Naive thymus-derived CD4-positive, alpha-beta T cell (primary cell): ENCODE results near the gene KCNIP3. TPM values are rescaled to one million over a fixed set of nuclear protein-coding genes. Genes with fewer than 3 reads are reported as not detected.
"Not testable (repeated sequence)": the region's sequence is repeated elsewhere in the genome, so short reads cannot be mapped to it uniquely, and the experiment has no call there.

Experiments
- ATAC-seq: fragments of 150-1000 bp; cut with Tn5 transposase; 2 replicates; pipeline ENCODE4 v1.10.0; 2021; ENCODE audit warnings: mild to moderate bottlenecking, moderate library complexity
- CTCF ChIA-PET: fragments of 350-600 bp; sonication (Branson Sonifier 250); formaldehyde crosslinking; loops from one replicate; lab custom pipeline; 2021; ENCODE audit warnings: antibody characterized with exemption; lab: Charles Lee
- POLR2A ChIA-PET: fragments of 350-600 bp; sonication (Branson Sonifier 250); formaldehyde crosslinking; loops from one replicate; lab custom pipeline; 2021; ENCODE audit warnings: antibody characterized with exemption, inconsistent platforms; lab: Charles Lee
- DNase-seq, 9 donors: peaks; one replicate each; pipeline versions ENCODE4 v3.0.0 to v3.0.0-alpha.2; 2020 to 2022; ENCODE audit warnings: mixed read lengths in 1 of 9
- H3K27ac ChIP-seq: one replicate; pipeline ENCODE4 v1.7.0; 2013; ENCODE audit warnings: mild to moderate bottlenecking, low read depth, low read length, moderate library complexity
- H3K27me3 ChIP-seq, 2 donors: one replicate each; pipeline ENCODE4 v1.7.0; 2013; ENCODE audit warnings: low read length in 2 of 2, mild to moderate bottlenecking in 2 of 2, moderate library complexity in 2 of 2; ENCODE audit not compliant: control insufficient read depth in 2 of 2, insufficient read depth in 2 of 2
- H3K36me3 ChIP-seq, 3 experiments: 1 replicate in 2 of 3; 2 replicates in 1 of 3; pipeline ENCODE4 v1.7.0; 2013; ENCODE audit warnings: low read length in 3 of 3, mild to moderate bottlenecking in 3 of 3, moderate library complexity in 1 of 3; ENCODE audit not compliant: insufficient read depth in 3 of 3, control insufficient read depth in 2 of 3
- H3K4me1 ChIP-seq, 2 donors: one replicate each; pipeline ENCODE4 v1.7.0; 2013; ENCODE audit warnings: low read length in 2 of 2, mild to moderate bottlenecking in 2 of 2, moderate library complexity in 1 of 2; ENCODE audit not compliant: control insufficient read depth in 2 of 2, insufficient read depth in 2 of 2
- H3K4me3 ChIP-seq: 2 replicates; pipeline ENCODE4 v1.7.0; 2013; ENCODE audit warnings: mild to moderate bottlenecking, low read length
- H3K9me3 ChIP-seq, 3 experiments: 1 replicate in 2 of 3; 2 replicates in 1 of 3; pipeline ENCODE4 v1.7.0; 2013; ENCODE audit warnings: low read length in 3 of 3; ENCODE audit not compliant: control insufficient read depth in 2 of 3
- H3K27ac Mint-ChIP-seq, 9 donors: one replicate each; pipeline ENCODE4 v1.8.0; 2020 to 2022; ENCODE audit warnings: mixed read lengths in 9 of 9, mild to moderate bottlenecking in 8 of 9, moderate library complexity in 5 of 9, inconsistent platforms in 2 of 9
- H3K27me3 Mint-ChIP-seq, 5 donors: one replicate each; pipeline ENCODE4 v1.8.0; 2021 to 2022; ENCODE audit warnings: mixed read lengths in 5 of 5, mild to moderate bottlenecking in 1 of 5
- H3K36me3 Mint-ChIP-seq, 5 donors: one replicate each; pipeline ENCODE4 v1.8.0; 2020 to 2022; ENCODE audit warnings: mixed read lengths in 5 of 5, mild to moderate bottlenecking in 3 of 5, inconsistent platforms in 1 of 5
- H3K4me1 Mint-ChIP-seq, 7 donors: one replicate each; pipeline ENCODE4 v1.8.0; 2020 to 2022; ENCODE audit warnings: mixed read lengths in 7 of 7, mild to moderate bottlenecking in 3 of 7, inconsistent platforms in 1 of 7
- H3K4me3 Mint-ChIP-seq, 10 donors: one replicate each; pipeline ENCODE4 v1.8.0; 2020 to 2022; ENCODE audit warnings: mild to moderate bottlenecking in 10 of 10, mixed read lengths in 10 of 10, moderate library complexity in 6 of 10, inconsistent platforms in 2 of 10
- H3K9me3 Mint-ChIP-seq, 11 donors: one replicate each; pipeline ENCODE4 v1.8.0; 2020 to 2022; ENCODE audit warnings: mixed read lengths in 11 of 11, mild to moderate bottlenecking in 4 of 11, inconsistent platforms in 1 of 11, moderate library complexity in 1 of 11
- intact Hi-C, 2 donors: fragments of 100-400 bp; cut with micrococcal nuclease; formaldehyde crosslinking; loops; one replicate each; pipeline ENCODE4 v1.15.1; 2023
- polyA plus RNA-seq, 2 donors: library from polyadenylated mRNA; unstranded; fragments of 300-500 nt; fragmentation: Illumina TruSeq; gene quantifications; one replicate each; pipeline ENCODE4 v1.2.3, GENCODE V29; 2021
- total RNA-seq, 6 experiments: library from RNA in 5 of 6; stranded (reverse) in 5 of 6; gene quantifications; 1 replicate in 5 of 6; 2 replicates in 1 of 6; pipeline ENCODE4 v1.2.3 and lab custom pipeline; 2021 to 2026

Gene KCNIP3
- total and polyA plus RNA-seq, 7 experiments from 2014 or later: 1.0 TPM; not detected in 6

DNA sequence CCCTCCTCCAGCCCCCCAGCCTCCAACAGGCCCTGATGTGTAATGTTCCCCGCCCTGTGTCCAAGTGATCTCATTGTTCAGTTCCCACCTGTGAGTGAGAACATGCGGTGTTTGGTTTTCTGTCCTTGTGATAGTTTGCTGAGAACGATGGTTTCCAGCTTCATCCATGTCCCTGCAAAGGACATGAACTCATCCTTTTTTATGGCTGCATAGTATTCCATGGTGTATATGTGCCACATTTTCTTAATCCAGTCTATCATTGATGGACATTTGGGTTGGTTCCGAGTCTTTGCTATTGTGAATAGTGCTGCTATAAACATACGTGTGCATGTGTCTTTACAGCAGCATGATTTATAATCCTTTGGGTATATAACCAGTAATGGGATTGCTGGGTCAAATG is 58.3 kb downstream of the KCNIP3 start:
- DNase-seq, H3K36me3 ChIP-seq, CTCF ChIA-PET, POLR2A ChIA-PET, ATAC-seq, intact Hi-C loops, H3K4me1 ChIP-seq, H3K27me3 ChIP-seq, H3K9me3 ChIP-seq, H3K27ac Mint-ChIP-seq, H3K36me3 Mint-ChIP-seq, H3K4me3 Mint-ChIP-seq, H3K27ac ChIP-seq, H3K9me3 Mint-ChIP-seq, H3K4me3 ChIP-seq, H3K4me1 Mint-ChIP-seq: not testable (repeated sequence)
- peaks cover 0 to 18% (median 3%) of the 10 kb centered on the region in 5 donors for H3K27me3 Mint-ChIP-seq

DNA sequence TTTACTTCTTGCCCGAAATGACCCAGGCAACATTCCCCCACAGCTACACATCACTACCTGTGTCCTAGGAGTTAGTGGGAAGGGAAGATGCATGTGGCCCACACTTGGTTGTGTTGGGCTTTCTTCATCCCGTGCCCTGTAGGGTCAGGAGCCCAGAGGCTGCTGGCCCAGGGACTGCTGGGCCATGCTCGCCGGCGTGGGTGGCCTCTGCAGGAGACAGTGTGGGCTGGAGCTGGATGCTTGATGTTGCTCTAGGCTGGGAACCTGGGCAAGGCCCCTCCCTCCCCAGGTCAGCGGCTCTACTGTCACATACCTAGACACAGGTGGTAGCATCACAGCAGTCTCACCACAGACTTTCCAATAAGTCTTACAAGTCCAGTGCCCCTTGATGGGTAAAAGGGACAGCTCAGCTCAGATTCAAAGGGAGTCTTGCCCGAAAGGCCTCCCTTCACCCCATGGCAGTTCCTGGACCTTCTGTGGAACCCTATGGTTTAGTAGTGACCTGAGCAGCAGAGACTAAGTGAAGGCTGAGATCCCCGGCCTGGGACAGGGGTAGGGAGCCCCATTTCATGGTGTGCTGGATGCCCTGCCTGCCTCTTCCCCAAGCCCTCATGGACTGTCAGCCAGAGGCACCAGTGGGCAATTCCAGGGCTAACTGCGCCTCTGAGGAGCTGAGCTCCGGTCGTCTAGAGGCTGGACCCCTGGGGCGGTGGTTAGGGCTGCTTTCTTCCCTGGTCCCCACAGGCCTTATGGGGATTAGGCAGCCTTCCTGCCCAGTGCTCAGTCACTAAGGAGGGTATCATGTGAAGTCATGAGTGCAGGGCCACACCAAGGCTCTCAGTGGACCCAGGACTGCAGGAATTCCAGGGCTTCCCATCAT is 59.9 kb downstream of the KCNIP3 start:
- DNase-seq: no peak
- Mint-ChIP-seq H3K4me3 (no peak overlapping the region), H3K27ac (no peak overlapping the region), H3K27me3 (peaks cover 0 to 21% (median 3%) of the 10 kb centered on the region in 5 donors), H3K4me1 (no peaks in the 10 kb centered on the region), H3K36me3 (no peaks in the 10 kb centered on the region), H3K9me3 (peaks cover 0 to 5% (median 0%) of the 10 kb centered on the region in 11 donors)
- no peak overlapping the region for H3K4me3 ChIP-seq
- intact Hi-C loops: no loop called here
- H3K4me1 ChIP-seq: no peaks in the 10 kb centered on the region
- no peaks in the 10 kb centered on the region for H3K36me3 ChIP-seq
- no peaks in the 10 kb centered on the region for H3K9me3 ChIP-seq
- CTCF ChIA-PET: no interaction called here
- no peaks in the 10 kb centered on the region for H3K27me3 ChIP-seq
- H3K27ac ChIP-seq: no peak overlapping the region
- ATAC-seq: no peak
- POLR2A ChIA-PET: no interaction called here

DNA sequence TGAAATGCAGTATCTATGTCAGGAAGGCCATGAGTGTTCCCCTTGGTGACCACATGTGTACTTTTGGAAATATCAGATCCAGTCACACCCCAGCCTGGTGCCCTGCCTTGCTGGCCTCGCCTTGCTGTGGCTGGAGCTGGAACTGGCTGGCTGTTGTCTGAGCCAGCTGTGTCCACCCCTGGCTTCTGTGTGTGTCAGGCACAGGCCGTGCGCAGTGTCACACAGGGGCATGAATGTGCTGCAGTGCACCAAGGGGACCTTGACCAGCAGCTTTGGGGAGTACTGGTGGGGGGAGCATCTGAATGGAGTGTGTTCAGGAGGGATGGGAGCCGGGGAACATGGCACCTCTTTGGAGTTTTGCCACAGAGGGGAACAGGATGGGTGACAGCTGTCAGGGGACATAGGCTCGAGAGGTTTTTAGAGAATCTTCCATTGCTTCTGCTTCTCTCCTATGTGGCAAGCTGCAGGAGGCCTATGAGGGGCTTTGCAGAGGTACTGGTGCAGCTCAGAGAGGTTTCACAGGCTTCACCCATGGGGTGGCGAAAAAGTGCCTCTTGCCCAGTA is 60.7 kb downstream of the KCNIP3 start:
- ATAC-seq: no peak
- DNase-seq: no peak
- Mint-ChIP-seq H3K27ac (no peak overlapping the region), H3K4me1 (no peaks in the 10 kb centered on the region), H3K4me3 (no peak overlapping the region), H3K27me3 (peaks cover 0 to 21% (median 3%) of the 10 kb centered on the region in 5 donors), H3K36me3 (no peaks in the 10 kb centered on the region), H3K9me3 (peaks cover 0 to 5% (median 0%) of the 10 kb centered on the region in 11 donors)
- Histone ChIP-seq H3K27me3 (no peaks in the 10 kb centered on the region), H3K9me3 (no peaks in the 10 kb centered on the region), H3K4me1 (no peaks in the 10 kb centered on the region), H3K27ac (no peak overlapping the region), H3K36me3 (no peaks in the 10 kb centered on the region), H3K4me3 (no peak overlapping the region)
- POLR2A ChIA-PET: no interaction called here
- intact Hi-C loops: no loop called here
- CTCF ChIA-PET: no interaction called here

DNA sequence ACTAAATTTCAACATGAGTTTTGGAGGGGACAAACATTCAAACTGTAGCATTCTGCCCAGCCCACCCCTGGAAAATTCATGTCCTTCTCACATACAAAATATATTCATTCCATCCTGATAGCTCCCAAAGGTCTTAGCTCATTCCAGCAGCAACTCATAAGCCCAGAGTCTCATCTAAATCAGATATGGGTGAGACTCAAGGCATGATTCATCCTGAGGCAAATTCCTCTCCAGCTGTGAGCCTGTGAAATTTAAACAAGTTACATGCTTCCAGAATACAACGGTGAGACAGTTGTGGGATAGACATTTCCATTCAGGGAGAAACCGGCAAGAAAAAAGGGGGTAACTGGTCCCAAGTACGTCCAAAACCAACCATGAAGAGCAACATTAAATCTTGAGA is 61.9 kb downstream of the KCNIP3 start:
- H3K27ac ChIP-seq: no peak overlapping the region
- intact Hi-C loops: no loop called here
- H3K4me1 Mint-ChIP-seq: no peaks in the 10 kb centered on the region

DNA sequence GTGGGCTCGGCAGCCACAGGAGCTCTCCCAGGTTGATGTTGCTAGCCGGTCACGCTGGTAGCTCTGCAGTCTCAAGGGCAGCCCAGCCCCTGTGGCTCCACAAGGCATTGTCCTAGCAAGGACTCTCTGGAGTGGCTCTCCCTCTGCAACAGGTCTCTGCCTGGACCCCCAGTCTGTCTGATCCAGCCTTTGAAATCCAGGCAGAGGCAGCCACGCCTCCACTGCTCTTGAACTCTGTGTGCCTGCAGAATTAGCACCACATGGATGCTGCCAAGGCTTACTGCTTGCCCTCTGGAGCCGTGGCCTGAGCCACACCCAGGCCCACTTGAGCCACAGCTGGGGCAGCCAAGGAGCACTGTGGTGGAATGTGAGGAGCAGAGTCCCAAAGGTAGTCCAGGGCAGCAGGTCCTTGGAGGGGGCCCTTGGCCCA is 62.4 kb downstream of the KCNIP3 start:
- CTCF ChIA-PET: no interaction called here

More for the DNA sequence above, 61.9 kb downstream of the KCNIP3 start:
- no peaks in the 10 kb centered on the region for H3K36me3 ChIP-seq
- H3K4me3 ChIP-seq: no peak overlapping the region
- H3K9me3 ChIP-seq: no peaks in the 10 kb centered on the region
- H3K27me3 ChIP-seq: no peaks in the 10 kb centered on the region
- peaks cover 0 to 21% (median 5%) of the 10 kb centered on the region in 5 donors for H3K27me3 Mint-ChIP-seq
- ChIA-PET CTCF (no interaction called here), POLR2A (no interaction called here)
- DNase-seq (no peak), ATAC-seq (no peak)
- no peaks in the 10 kb centered on the region for H3K36me3 Mint-ChIP-seq
- H3K4me3 Mint-ChIP-seq: no peak overlapping the region
- H3K27ac Mint-ChIP-seq: no peak overlapping the region
- H3K9me3 Mint-ChIP-seq: peaks cover 0 to 5% (median 0%) of the 10 kb centered on the region in 11 donors
- no peaks in the 10 kb centered on the region for H3K4me1 ChIP-seq

DNA sequence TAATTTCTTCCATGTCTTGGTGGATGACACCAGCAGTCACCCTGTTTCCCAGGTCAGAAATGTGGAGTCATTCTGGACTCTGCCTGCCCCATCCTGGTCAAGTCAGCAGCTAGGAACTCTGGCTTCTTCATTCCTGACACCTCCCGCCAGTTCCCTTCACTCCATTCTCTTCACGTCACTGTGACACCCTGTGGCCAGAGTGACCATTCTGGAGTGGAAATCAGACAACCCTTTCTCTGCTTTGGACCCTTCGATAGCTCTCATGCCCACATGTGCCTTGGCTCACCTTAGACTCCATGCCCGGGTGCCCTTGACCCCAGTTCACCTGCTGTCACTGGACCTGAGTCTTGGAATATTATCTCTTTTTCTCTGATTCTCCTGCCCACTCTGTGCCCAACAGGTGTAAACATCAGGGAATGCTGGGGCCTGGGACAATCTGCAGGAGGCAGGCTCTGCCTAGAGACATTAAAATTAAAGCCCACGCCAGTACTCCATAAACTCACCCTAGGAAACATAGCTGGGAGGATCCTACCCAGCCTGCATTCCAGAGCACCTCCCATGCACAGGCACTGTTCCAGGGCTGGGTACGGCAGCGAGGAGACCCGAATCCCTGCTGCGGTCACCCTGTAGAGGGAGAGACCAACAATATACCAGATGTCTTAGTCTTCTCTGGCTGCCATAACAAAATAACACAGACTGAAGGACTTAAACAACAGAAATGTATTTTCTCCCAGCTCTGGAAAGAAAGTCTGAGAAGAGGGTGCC is 64.3 kb downstream of the KCNIP3 start:
- Histone ChIP-seq H3K27me3 (no peaks in the 10 kb centered on the region), H3K4me1 (no peaks in the 10 kb centered on the region), H3K27ac (no peak overlapping the region), H3K9me3 (no peaks in the 10 kb centered on the region), H3K4me3 (no peak overlapping the region), H3K36me3 (no peaks in the 10 kb centered on the region)
- Mint-ChIP-seq H3K9me3 (no peaks in the 10 kb centered on the region), H3K27ac (no peak overlapping the region), H3K36me3 (no peaks in the 10 kb centered on the region), H3K27me3 (peaks cover 5 to 21% (median 7%) of the 10 kb centered on the region in 5 donors), H3K4me3 (no peak overlapping the region), H3K4me1 (no peaks in the 10 kb centered on the region)
- ChIA-PET POLR2A (no interaction called here), CTCF (no interaction called here)
- DNase-seq (no peak), ATAC-seq (peak; percentile 20)
- intact Hi-C loops: no loop called here

More for the DNA sequence above, 62.4 kb downstream of the KCNIP3 start:
- Histone ChIP-seq H3K9me3 (no peaks in the 10 kb centered on the region), H3K27ac (no peak overlapping the region), H3K4me3 (no peak overlapping the region), H3K27me3 (no peaks in the 10 kb centered on the region), H3K36me3 (no peaks in the 10 kb centered on the region), H3K4me1 (no peaks in the 10 kb centered on the region)
- Mint-ChIP-seq H3K27ac (no peak overlapping the region), H3K4me1 (no peaks in the 10 kb centered on the region), H3K9me3 (peaks cover 0 to 5% (median 0%) of the 10 kb centered on the region in 11 donors), H3K4me3 (no peak overlapping the region), H3K27me3 (peaks cover 0 to 21% (median 6%) of the 10 kb centered on the region in 5 donors), H3K36me3 (no peaks in the 10 kb centered on the region)
- POLR2A ChIA-PET: no interaction called here
- no peak for ATAC-seq
- intact Hi-C loops: no loop called here
- DNase-seq: no peak
